HepG2 (cell line): ENCODE results near the gene MARCHF2. TPM values are rescaled to one million over a fixed set of nuclear protein-coding genes. Genes with fewer than 3 reads are reported as not detected.

Experiments used
- ATAC-seq: fragments of 200-7000 bp; cut with Tn5 transposase; 3 replicates; pipeline ENCODE4 v1.9.1; 2020; ENCODE audit warnings: mild to moderate bottlenecking, moderate library complexity
- BruUV-seq: library from RNA; stranded (reverse); fragments of 400-500 nt; replicated peaks from 2 replicates; lab custom pipeline; 2021; lab: Mats Ljungman, UMichigan
- CTCF ChIA-PET: fragments of 300-600 bp; formaldehyde crosslinking; extraction: SDS; loops from one replicate; lab custom pipeline; 2021; ENCODE audit warnings: low total read pairs, inconsistent platforms, low intra/inter-chr PET ratio; lab: Yijun Ruan, JAX
- POLR2A ChIA-PET: fragments of 350-600 bp; sonication (Branson Sonifier 250); formaldehyde crosslinking; loops from one replicate; lab custom pipeline; 2020; ENCODE audit warnings: antibody characterized with exemption, inconsistent platforms; lab: Yijun Ruan, JAX
- DNase-seq: peaks from one replicate; pipeline ENCODE4 v3.0.0-alpha.2; 2015; ENCODE audit warnings: low spot score
- FAIRE-seq: peaks from 3 replicates; lab custom pipeline; 2011; peaks lifted over from hg19 to GRCh38; lab: Jason Lieb, UNC
- H2AFZ ChIP-seq: one replicate; pipeline ENCODE4 v1.6.1; 2011; ENCODE audit warnings: low read length, inconsistent platforms
- H3K27ac ChIP-seq: fragments of 300-600 bp; 3 replicates; pipeline ENCODE4 v1.8.0; 2011; ENCODE audit warnings: mixed run types, mild to moderate bottlenecking, mixed read lengths, low read length, inconsistent platforms; ENCODE audit not compliant: insufficient read depth; ENCODE audit errors: extremely low read length
- H3K27me3 ChIP-seq, 2 experiments: fragments of 200-600 bp in 1 of 2; 2 replicates in 1 of 2; 3 replicates in 1 of 2; pipeline versions ENCODE4 v1.6.0 to v1.8.0; 2011; ENCODE audit warnings: low read length in 2 of 2, mild to moderate bottlenecking in 2 of 2, moderate library complexity in 2 of 2, inconsistent platforms in 1 of 2; ENCODE audit not compliant: insufficient read depth in 2 of 2, control insufficient read depth in 1 of 2
- H3K36me3 ChIP-seq, 2 experiments: fragments of 200-600 bp in 1 of 2; replicated peaks in 1 of 2; 2 replicates in 1 of 2; 3 replicates in 1 of 2; pipeline versions ENCODE4 v1.5.1 to v1.8.0; 2011; ENCODE audit warnings: low read length in 2 of 2, inconsistent platforms in 1 of 2; ENCODE audit not compliant: insufficient read depth in 2 of 2, control insufficient read depth in 1 of 2
- H3K4me1 ChIP-seq: 2 replicates; pipeline ENCODE4 v1.5.1; 2012; ENCODE audit warnings: low read length, inconsistent platforms; ENCODE audit not compliant: insufficient read depth
- H3K4me2 ChIP-seq: 2 replicates; pipeline ENCODE4 v1.6.0; 2011; ENCODE audit warnings: low read depth, low read length, inconsistent platforms
- H3K4me3 ChIP-seq, 3 experiments: fragments of 200-600 bp in 1 of 3; sonication (generic), shearing (Covaris generic) in 1 of 3; replicated peaks in 1 of 3; 2 replicates each; pipeline ENCODE4 v1.5.1; 2011 to 2016; ENCODE audit warnings: low read length in 3 of 3, inconsistent platforms in 2 of 3, low read depth in 2 of 3, mild to moderate bottlenecking in 2 of 3, control low read depth in 1 of 3, mixed read lengths in 1 of 3; ENCODE audit not compliant: insufficient read depth in 1 of 3
- H3K79me2 ChIP-seq: one replicate; pipeline ENCODE4 v1.6.1; 2011; ENCODE audit warnings: low read length, inconsistent platforms; ENCODE audit not compliant: insufficient read depth
- H3K9ac ChIP-seq: 2 replicates; pipeline ENCODE4 v1.6.0; 2011; ENCODE audit warnings: mild to moderate bottlenecking, low read depth, low read length, inconsistent platforms; ENCODE audit not compliant: insufficient read depth
- H3K9me3 ChIP-seq: 2 replicates; pipeline ENCODE4 v1.5.1; 2012; ENCODE audit warnings: mild to moderate bottlenecking, low read length
- H4K20me1 ChIP-seq: 2 replicates; pipeline ENCODE4 v1.6.0; 2011; ENCODE audit warnings: inconsistent platforms, mild to moderate bottlenecking, low read length, moderate library complexity; ENCODE audit not compliant: insufficient read depth
- EHMT2 ChIP-seq: fragments of 200-600 bp; sonication (generic); IDR thresholded peaks from 2 replicates; pipeline ENCODE4 v1.7.0; 2017; ENCODE audit warnings: antibody characterized with exemption, low read depth, low read length, borderline replicate concordance
- POLR2AphosphoS2 ChIP-seq: IDR thresholded peaks from 2 replicates; pipeline ENCODE4 v1.6.1; 2011; ENCODE audit warnings: low read depth, low read length, improper control_type of control experiment
- ZMYM2 ChIP-seq: sonication (generic); formaldehyde crosslinking; IDR thresholded peaks from 2 replicates; pipeline ENCODE4 v1.8.0; 2022; ENCODE audit warnings: mild to moderate bottlenecking, missing genetic modification reagents
- WGBS: methylation state at CpG from one replicate; pipeline ENCODE4 v1.1.6; 2017; ENCODE audit warnings: low lambda C conversion rate; 5-methylcytosine and 5-hydroxymethylcytosine counted together
- in situ Hi-C: cut with HindIII; loops from 2 replicates; pipeline ENCODE4 v1.10.0; 2017; ENCODE audit warnings: low pct_unique_long_range_greater_than_20kb; ENCODE audit not compliant: extremely low pct_ligation_motif_present
- intact Hi-C: fragments of 100-400 bp; cut with micrococcal nuclease; formaldehyde crosslinking; loops from one replicate; pipeline ENCODE4 v1.10.0; 2022; ENCODE audit not compliant: unreplicated experiment
- polyA plus RNA-seq, 8 experiments: library from polyadenylated mRNA; depleted of rRNA in 3 of 8; stranded (reverse) in 7 of 8; unstranded in 1 of 8; fragments of >200 nt; fragmentation: Illumina TruSeq in 4 of 8; extraction: Trizol in 4 of 8; gene quantifications; 2 replicates each; pipeline versions ENCODE4 v1.2.1 to v1.2.3, GENCODE V29; 2011 to 2016; ENCODE audit warnings: low read depth in 4 of 8, missing spikeins in 1 of 8, mixed read lengths in 1 of 8; ENCODE audit not compliant: insufficient read depth in 1 of 8
- total RNA-seq, 5 experiments: library from RNA; depleted of rRNA; stranded (reverse); fragments of >200 nt; fragmentation: Illumina TruSeq; extraction: Trizol; gene quantifications; 2 replicates each; pipeline ENCODE4 v1.2.3, GENCODE V29; 2016; ENCODE audit warnings: low read depth in 1 of 5

The MARCHF2 gene
- total and polyA plus RNA-seq, 2 of the 13 experiments (the other 11 are each of a cell fraction or from before 2014, with no cell fraction given) = 12.7 to 13.0 TPM

- DNase-seq (no peak), FAIRE-seq (no peak), ATAC-seq (no peak)
- Histone ChIP-seq H3K79me2 (peaks cover under 1% of the 10 kb centered on the region), H2AFZ (no peak overlapping the region), H3K4me3 (no peak overlapping the region), H3K4me1 (no peaks in the 10 kb centered on the region), H3K27ac (no peak overlapping the region), H4K20me1 (peaks cover 23% of the 10 kb centered on the region), H3K27me3 (no peaks in the 10 kb centered on the region), H3K9ac (no peak overlapping the region), H3K36me3 (peaks cover 39 to 67% of the 10 kb centered on the region in 2 experiments; a peak in 4 of 5 replicates), H3K4me2 (no peak overlapping the region), H3K9me3 (no peaks in the 10 kb centered on the region)
- TF ChIP-seq EHMT2 (no peak), POLR2AphosphoS2 (peak; percentile 57; the same call in 1 of the 2 replicates)
- POLR2A ChIA-PET = no interaction called here
- 97% methylated on average over 16 of the region's 16 CpGs for WGBS
- no TSS peak for BruUV-seq
- in situ Hi-C loops (no loop called here), intact Hi-C loops (no loop called here)
- CTCF ChIA-PET = no interaction called here
These were observed 73.6 kb downstream of the MARCHF2 start for GRCh38 chr19:8486661-8487136.

DNA sequence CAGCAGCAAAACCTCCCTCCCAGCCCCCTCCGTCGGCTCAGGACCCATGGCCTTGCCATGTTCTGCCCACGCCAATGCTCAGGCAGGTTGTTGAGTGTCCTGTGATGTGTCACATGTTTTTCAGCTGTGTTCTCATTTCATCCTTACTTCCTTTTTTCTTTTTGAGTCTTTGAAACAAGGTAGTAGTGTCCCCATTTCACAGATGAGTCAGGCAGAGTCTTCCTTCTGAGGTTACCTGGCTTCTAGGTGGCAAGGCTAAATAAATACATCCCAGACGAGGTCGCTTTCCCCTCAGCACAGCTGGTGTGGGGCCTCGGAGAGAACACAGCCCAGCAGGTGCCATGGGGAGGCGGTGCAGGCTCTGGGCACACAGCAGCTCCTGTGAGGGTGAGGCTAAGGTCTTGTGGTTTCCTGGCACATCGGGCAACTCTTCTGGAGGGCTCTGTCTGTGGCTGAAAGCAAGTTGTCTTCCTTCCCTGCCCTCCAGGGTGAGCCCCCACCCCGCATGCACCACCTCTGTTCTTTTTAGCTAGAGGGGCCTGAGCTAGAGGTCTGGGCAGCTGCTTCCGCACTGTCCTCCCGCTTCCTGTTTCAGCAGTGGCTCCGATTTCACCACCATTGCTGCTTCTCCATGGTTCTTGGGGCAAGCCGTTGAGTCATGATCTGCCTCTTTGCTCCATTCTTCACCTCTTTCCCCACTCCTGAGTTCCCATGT lies 74.2 kb downstream of the MARCHF2 start:
- DNase-seq (no peak), ATAC-seq (no peak), FAIRE-seq (no peak)
- H3K4me1 ChIP-seq = no peaks in the 10 kb centered on the region
- H2AFZ ChIP-seq = no peak overlapping the region
- in situ Hi-C loops = no loop called here
- no TSS peak for BruUV-seq
- H3K79me2 ChIP-seq = no peaks in the 10 kb centered on the region
- no peak overlapping the region for H3K4me3 ChIP-seq
- TF ChIP-seq ZMYM2 (CRISPR knock-in tag) (no peak), POLR2AphosphoS2 (0 out of 2 replicates have a peak, but pooled peaks have one; percentile 21)
- no peaks in the 10 kb centered on the region for H3K27me3 ChIP-seq
- no peaks in the 10 kb centered on the region for H3K9me3 ChIP-seq
- ChIA-PET CTCF (no interaction called here), POLR2A (no interaction called here)
- intact Hi-C loops = no loop called here
- H3K27ac ChIP-seq = no peak overlapping the region
- H3K36me3 ChIP-seq = peaks cover 37 to 63% of the 10 kb centered on the region in 2 experiments; a peak in 4 of 5 replicates
- peaks cover 20% of the 10 kb centered on the region for H4K20me1 ChIP-seq
- H3K4me2 ChIP-seq = no peak overlapping the region
- no peak overlapping the region for H3K9ac ChIP-seq
- 95% methylated on average over 13 of the region's 13 CpGs for WGBS
